PC-3 (cell line): ENCODE results near the gene IGFBP6.

Experiments
- EZH2 ChIP-seq: fragments of 300-600 bp; sonication (generic); IDR thresholded peaks from one replicate; pipeline ENCODE4 v1.6.1; 2017; ENCODE audit warnings: antibody characterized with exemption, mild to moderate bottlenecking, low read length; ENCODE audit not compliant: unreplicated experiment
- EZH2phosphoT487 ChIP-seq: fragments of 300-600 bp; sonication (generic); IDR thresholded peaks from 2 replicates; pipeline ENCODE4 v1.6.1; 2018; ENCODE audit warnings: mild to moderate bottlenecking, antibody characterized with exemption, low read length, borderline replicate concordance
- TF ChIP-seq, protein P1 (sequence below): fragments of 300-600 bp; sonication (generic); conservative IDR thresholded peaks from 2 replicates; pipeline ENCODE4 v1.5.1; 2017; ENCODE audit warnings: antibody characterized with exemption, low read depth, mild to moderate bottlenecking, low read length

- TF ChIP-seq, protein P1, sequence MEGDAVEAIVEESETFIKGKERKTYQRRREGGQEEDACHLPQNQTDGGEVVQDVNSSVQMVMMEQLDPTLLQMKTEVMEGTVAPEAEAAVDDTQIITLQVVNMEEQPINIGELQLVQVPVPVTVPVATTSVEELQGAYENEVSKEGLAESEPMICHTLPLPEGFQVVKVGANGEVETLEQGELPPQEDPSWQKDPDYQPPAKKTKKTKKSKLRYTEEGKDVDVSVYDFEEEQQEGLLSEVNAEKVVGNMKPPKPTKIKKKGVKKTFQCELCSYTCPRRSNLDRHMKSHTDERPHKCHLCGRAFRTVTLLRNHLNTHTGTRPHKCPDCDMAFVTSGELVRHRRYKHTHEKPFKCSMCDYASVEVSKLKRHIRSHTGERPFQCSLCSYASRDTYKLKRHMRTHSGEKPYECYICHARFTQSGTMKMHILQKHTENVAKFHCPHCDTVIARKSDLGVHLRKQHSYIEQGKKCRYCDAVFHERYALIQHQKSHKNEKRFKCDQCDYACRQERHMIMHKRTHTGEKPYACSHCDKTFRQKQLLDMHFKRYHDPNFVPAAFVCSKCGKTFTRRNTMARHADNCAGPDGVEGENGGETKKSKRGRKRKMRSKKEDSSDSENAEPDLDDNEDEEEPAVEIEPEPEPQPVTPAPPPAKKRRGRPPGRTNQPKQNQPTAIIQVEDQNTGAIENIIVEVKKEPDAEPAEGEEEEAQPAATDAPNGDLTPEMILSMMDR = no peak
- TF ChIP-seq EZH2 = no peak
- no peak for TF ChIP-seq EZH2phosphoT487
Observed at GRCh38 chr12:53068811-53069585, 28.5 kb upstream of the IGFBP6 start.
